ENCODE data around the gene PERM1.
A peak's percentile ranks its signal among the peaks of the same experiment; 100 is the strongest.
"Not testable (repeated sequence)": the region's sequence is repeated elsewhere in the genome, so short reads cannot be mapped to it uniquely, and the experiment has no call there.

PERM1 gene

GRCh38 chr1:1020000-1020404 lies 38.1 kb upstream of the PERM1 start, which contains the start of gene AGRN:
TSS of gene AGRN (plus strand) at chr1:1020120. CDS start at chr1:1020173, 53 bp downstream.
- peak within 1 kb of the TSS; percentile 59 for H3K4me3 ChIP-seq (replicated peaks; ENCODE audit: low read depth, low read length)
- TF ChIP-seq CTCF (IDR thresholded peaks at IDR 0.05; ENCODE audit: low read depth, low read length, missing control alignments) = no peak
- DNase-seq (ENCODE audit: extremely low read depth, low read depth) = no peak

GRCh38 chr1:1019122-1019999 lies 37.5 kb upstream of the PERM1 start:
- TF ChIP-seq CTCF (IDR thresholded peaks at IDR 0.05; ENCODE audit: low read depth, low read length, missing control alignments) = peak; percentile 33
- DNase-seq (ENCODE audit: extremely low read depth, low read depth) = no peak
- no peak overlapping the region for H3K4me3 ChIP-seq (replicated peaks; ENCODE audit: low read depth, low read length)

- not testable (repeated sequence) for H3K4me3 ChIP-seq (replicated peaks; ENCODE audit: low read depth, low read length)
Observed at GRCh38 chr1:1018321-1018685, 36.4 kb upstream of the PERM1 start.

GRCh38 chr1:1017397-1018320 lies 35.8 kb upstream of the PERM1 start:
- not testable (repeated sequence) for DNase-seq (ENCODE audit: extremely low read depth, low read depth)

More at GRCh38 chr1:1018321-1018685, 36.4 kb upstream of the PERM1 start:
- DNase-seq (ENCODE audit: extremely low read depth, low read depth) = not testable (repeated sequence)

GRCh38 chr1:1014799-1015681 lies 33.1 kb upstream of the PERM1 start:
- DNase-seq (ENCODE audit: extremely low read depth, low read depth) = no peak
- peak overlapping the region; percentile 65 for H3K4me3 ChIP-seq (replicated peaks; ENCODE audit: low read depth, low read length)
- TF ChIP-seq CTCF (IDR thresholded peaks at IDR 0.05; ENCODE audit: low read depth, low read length, missing control alignments) = peak; percentile 41

More at GRCh38 chr1:1017397-1018320, 35.8 kb upstream of the PERM1 start:
- H3K4me3 ChIP-seq (replicated peaks; ENCODE audit: low read depth, low read length) = not testable (repeated sequence)

GRCh38 chr1:1013922-1014648 lies 32.2 kb upstream of the PERM1 start:
- DNase-seq (ENCODE audit: extremely low read depth, low read depth) = no peak
- peak overlapping the region; percentile 65 for H3K4me3 ChIP-seq (replicated peaks; ENCODE audit: low read depth, low read length)
- no peak for TF ChIP-seq CTCF (IDR thresholded peaks at IDR 0.05; ENCODE audit: low read depth, low read length, missing control alignments)
